Hematopoietic multipotent progenitor cell treated with erythropoietin and hydrocortisone succinate and interleukin-3 and kit ligand, for 15 days (in vitro differentiated cells): ENCODE data around the gene PRPF8.

Experiments used
- DNase-seq: peaks from one replicate; pipeline ENCODE4 v3.0.0-alpha.2; 2015; ENCODE audit warnings: low spot score

The PRPF8 gene

DNA sequence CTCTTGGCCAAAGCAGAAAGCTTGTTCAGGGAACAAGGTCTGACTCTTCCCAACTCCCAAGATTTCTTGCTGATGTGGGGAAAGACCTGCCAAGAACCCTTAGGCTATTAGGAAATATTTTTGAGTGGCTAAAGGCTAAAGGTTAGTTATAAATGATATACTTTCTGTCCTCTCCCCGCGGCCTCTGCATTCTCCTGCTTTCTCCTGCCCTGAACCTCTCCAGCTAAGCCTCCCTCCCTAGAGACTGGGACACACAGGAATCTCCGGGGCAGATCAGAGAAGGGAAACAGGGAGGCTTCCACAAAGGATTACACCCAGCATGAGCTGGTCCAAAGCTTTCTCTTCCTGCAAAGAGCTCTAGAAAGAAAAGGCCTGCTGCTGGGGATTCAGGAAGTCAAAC lies 58.3 kb downstream of the PRPF8 start:
- DNase-seq: no peak

DNA sequence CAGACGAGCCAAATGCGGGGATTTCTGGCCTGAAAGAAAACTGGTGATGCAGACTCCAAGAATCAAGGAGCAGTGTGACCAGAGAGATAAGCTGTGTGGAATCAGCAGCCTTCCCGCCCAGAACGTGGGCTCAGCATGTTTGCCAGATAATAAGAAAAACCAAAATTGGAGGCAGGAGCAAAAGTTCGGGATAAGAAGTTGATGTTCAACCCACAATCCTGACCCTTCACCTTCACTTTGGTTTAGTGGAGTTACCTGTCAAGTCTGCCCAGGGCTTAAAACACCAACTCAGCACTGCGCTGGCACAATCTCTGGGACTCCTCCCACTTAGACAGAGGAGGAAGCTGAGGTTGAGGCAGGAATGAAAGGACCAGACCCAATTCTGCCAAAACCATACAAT lies 59.1 kb downstream of the PRPF8 start:
- peak; percentile 30 for DNase-seq

DNA sequence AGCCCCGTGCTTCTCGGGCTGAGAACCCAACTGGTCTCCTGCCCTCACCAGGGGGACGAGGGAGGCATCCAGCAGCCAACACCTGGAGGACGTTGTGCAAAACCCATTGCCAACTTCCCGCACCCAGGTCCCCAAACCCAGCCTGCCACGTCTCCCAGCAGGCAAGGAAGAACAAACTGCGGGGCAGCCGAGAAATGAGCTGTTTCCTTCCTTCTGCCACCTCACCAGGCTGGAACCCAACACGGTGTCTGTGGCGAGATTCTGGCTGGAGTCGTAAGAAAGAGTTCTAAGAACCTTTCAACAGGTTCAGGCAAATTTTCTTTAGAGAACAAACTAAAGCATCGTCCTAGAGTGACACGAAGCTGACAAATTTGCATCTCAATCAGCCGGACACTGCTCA lies 59.6 kb downstream of the PRPF8 start:
- DNase-seq: no peak

DNA sequence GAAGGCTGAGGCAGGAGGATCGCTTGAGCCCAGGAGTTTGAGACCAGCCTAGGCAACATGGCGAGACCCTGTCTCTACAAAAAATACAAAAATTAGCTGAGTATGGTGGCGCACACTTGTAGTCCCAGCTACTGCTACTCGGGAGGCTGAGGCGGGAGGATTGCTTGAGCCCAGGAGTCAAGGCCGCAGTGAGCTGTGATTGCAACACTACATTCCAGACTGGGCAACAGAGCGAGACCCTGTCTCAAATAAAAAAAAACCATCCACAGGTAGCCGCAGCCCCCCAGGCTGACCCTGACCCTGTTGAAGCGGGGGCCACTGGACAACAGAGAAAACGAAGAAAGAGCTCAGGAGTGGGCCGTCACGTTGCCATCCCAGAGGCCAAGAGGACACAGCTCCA lies 60.0 kb downstream of the PRPF8 start:
- DNase-seq: no peak

DNA sequence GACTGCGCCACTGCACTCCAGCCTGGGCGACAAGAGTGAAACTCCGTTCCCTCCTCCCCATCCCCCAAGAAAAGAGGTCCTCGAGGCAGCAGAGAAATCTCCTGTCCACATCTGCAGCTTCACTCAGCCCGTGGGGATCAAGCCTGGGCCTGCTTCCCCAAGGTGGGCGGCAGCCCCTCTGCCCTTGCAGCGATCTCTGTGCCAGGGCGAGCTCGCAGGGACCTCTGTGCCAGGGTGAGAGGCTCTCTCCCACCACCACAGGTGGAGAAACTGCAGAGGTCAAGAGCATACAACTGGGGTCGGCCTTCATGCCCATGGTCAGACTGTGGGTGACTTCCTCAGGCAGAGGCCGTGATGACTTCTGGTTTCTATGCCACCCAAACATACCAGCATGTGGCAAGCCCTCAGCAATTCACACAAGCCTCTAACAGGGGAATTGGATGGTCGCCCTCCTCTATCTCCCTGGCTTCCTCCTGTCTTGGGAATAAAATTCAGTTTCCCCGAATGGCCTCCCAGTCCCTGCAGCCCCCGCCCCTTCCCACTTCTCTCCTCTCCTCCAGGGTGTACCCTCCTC lies 61.5 kb downstream of the PRPF8 start:
- no peak for DNase-seq

DNA sequence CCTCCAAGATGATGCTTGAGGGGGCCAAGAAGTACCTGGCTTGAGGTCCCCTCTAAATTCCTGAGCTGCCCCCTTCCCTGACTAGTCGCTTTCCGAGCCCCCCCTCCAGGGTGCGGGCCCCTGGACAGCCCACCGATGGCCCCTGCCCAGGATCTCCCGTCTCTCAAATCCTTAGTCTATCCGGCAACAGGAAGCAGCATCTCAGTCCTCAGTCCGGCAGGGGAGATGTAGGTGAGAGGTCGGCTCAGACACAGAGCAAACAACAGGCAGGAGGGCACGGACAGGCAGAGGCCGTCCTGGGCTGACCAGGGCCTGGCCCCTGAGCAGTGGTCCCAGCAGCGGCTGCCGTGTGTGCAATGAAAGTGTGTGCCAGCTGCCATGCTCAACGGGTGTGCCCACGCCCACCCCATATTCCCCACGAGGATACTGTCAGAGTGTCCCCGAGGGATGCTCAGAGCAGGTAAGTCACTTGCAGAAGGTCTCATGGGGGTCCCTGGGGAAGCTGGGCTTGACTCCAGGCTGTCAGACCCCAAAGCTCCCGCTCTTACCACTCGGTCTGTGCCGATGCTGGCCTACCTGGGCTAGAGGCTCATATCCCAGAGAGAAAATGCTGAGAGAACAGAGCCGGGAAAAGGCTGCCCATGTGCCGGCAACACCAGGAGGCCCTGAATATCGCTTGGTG lies 63.3 kb downstream of the PRPF8 start:
- no peak for DNase-seq

DNA sequence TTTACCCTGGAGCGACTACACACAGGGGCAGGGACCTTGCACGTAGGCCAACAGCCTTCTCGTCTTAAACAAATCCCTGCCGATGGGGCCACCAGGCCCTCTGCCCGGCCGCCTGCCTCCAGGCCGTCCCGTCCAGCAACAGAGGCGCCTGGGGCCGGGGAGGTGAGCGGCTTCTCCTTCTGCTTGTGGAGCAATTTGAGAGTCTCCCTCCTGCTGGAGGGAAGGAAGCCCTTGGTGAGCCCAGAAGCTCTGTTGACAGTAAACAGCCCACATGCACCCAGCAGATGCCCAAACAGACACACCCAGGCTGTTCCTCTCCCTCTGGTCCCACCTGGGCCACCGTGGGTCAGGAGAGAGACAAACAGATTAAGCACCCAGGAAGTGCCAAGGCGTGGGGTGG lies 64.2 kb downstream of the PRPF8 start:
- no peak for DNase-seq

DNA sequence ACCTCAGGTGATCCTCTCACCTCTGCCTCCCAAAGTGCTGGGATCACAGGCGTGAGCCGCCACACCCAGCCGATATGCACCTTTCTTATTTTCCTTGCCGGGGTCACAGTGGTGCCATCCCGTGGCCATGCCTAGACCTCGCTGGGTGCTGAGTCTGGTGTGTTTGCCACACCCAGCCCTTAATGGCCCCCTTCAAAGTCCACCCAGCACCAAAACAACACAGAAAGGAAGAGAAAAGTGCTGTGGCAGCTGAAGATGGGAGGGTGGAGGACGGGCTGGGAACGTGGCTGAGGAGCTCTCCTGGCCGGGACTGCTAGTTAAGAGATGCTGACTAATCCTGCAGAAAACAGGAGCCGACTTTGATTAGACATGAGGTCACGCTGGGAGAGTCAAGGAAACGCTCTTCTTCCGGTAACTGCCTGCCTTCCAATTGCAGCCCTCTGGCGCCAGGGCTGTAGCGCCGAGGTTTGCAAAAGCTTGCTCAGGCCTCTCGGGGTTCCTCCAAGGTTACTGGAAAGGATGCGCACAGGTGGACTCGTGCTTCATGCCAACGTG lies 67.0 kb downstream of the PRPF8 start:
- peak; percentile 51 for DNase-seq

DNA sequence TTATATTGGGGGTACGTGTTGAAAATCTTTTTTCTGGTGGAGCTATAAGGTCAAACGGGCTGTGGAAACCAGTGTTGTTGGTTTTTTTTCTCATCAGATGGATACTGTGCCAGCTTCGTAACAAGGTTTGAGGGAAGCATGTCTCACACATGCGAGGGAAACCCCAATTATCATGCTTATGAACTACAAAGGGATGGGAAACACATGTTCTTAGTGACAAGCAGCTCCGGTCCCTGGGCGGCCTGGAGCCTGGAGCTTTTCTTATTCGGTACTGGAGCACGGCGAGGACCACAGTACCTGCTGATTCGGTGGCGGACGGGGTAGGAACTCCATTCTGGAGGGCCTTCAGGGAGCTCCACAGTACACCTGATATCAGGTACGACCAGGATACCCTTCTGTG lies 68.6 kb downstream of the PRPF8 start:
- DNase-seq: no peak

DNA sequence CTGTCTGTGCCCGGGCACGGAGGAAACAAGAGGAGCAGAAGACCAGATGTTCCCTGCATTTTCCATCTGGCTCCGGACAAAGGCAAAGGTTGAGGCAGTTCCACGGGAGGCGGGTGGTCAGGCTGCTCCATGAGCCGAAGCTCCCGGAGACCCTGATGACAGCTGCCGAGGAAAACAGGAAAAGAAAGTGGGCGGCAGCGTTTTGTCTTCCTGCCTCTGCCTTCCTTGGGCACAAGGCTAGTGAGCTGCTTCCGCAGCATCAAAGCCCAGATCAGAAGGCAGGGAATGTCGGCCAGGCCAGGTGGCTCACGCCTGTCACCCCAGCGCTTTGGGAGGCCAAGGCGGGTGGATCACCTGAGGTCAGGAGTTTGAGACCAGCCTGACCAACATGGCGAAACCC lies 72.3 kb downstream of the PRPF8 start:
- no peak for DNase-seq

DNA sequence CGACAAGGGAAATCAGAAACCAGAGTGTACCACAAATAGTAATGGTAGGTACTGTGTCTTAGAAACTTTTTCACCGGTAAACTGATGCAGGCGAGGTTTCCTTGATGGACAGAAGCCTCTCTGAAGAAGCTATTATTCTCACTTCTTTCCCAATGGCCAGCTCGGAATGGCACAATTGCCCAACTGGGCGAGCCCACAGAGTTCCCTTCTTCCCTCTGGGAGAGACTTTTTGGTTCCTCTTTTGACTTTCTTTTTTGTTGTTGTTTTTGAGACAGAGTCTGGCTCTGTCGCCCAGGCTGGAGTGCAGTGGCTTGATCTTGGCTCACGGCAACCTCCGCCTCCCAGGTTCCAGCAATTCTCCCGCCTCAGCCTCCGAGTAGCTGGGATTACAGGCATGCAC lies 73.0 kb downstream of the PRPF8 start:
- no peak for DNase-seq

DNA sequence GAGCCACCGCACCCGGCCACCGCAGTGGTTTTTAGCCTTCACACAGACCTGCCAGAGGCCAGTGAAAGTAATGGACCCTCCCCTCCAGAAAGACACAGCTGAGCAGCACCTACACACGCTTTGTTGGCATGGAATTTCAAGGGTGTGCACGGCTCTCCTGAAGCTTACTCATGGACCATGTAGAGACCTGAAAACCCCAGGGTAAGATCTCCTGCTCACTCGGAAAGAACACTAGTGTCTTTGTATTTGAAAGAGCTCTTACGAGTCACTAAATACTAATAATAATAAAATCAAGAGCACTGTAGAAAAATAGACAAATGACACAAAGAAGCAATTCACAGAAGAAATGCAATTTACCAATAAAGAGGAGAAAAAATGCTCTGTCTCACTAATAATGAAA lies 76.0 kb downstream of the PRPF8 start:
- DNase-seq: no peak

DNA sequence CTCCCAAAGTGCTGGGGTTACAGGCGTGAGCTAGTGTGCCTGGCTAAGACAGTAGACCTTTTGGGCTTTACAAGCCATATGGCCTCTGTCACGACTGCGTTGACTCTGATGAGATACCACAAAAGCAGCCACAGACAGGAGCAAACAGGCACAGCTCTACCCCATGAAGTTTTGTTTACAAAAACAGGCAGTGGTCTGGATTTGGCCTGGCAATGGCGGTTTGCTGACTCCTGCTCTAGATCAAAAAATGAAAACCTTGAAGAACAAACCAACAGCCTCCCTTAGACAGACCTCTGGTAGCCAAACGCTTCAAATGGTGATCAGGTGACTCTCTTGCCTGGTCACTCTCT lies 76.7 kb downstream of the PRPF8 start:
- DNase-seq: no peak

DNA sequence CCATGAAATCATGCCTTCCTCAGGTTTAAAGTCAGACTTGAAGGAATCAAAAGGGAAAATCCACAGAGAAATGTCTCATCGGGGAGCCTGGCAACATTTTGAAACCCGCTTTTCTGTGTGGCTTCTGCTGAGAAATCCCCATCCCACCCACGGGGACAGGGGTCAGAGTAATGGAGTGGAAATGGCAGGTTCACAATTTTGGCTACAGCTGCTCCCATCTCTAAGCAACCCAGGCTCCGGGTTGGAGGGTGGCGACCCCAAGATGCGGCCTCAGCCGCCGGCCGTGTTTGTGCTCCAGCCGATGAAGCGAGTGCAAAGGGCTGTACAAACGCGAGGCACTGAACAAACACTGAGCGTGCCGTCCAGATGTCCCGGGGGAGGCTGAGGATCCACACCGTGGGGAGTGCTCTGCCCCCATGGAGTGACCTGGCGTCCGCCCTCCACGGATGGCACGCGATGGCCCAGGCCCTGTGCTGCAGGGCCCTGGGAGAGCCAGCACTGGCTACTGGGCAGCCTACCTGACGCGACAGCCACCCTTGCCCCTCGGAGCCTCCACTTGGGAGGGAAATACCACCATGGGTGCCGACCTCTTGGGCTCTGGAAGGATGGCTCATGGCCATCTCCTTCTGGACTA lies 78.2 kb downstream of the PRPF8 start:
- DNase-seq: no peak

DNA sequence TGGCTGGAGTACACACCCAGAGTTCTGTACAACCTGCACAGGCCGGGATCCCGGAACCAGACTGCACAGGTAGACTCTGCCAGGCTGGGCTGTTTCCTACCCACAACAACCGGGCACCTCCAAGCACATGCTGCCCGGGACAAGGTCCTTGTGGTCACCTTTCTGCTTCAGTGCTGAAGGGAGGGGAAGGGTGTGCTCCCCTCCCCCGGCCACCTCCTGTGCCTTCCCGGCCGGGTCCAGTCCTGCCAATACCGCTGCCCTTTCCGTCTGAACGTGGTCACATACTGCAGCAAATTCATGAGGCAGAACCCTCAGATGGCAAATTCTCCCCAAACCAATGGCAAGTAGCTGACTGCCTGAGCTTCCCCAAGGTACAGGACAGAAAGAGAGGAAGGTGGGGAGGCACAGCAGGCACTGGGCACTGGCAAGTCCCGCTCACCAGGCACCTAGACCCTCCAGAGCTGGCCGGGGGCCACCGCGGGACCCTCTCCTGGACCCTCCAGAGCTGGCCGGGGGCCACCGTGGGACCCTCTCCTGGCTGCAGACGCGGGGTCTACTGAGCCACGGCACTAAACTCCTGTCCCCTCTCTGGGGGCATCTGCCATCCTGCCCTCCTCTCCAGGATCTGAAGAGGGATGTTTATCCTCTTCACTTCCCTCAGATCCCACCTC lies 78.9 kb downstream of the PRPF8 start:
- no peak for DNase-seq

DNA sequence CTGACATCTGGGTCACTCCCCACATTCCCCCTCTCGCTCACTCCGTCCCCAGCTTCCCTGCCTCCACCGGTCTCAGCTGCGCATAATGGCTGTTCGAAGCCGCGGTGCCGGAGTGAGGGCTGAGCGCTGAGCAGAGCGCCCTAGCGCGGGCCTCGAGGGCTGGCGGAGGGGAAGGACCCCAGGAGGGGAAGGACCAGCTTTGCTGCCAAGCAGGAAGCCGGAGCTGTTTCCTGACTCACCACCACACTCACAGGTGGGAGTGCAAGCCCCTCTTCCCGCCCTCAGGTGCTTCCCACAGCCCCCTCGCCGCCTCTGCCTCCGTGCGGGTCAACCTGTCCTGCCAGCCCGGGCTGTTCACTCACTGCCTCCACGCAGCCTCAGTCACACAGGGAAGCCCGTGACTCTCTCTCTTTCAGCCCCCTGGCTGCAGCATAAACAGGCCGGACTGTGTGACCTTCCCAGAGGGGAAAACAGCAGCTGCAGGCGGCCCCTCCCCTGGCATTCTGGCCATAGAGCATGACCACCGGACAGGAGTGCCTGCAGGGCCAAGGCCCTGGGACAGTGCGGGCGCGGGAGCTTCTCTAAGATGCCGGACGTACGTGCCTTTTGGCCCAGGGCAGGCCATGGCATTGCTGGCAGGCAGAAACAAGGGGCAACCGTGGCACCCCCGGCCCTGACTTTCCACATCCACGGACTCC lies 79.7 kb downstream of the PRPF8 start:
- DNase-seq: no peak

DNA sequence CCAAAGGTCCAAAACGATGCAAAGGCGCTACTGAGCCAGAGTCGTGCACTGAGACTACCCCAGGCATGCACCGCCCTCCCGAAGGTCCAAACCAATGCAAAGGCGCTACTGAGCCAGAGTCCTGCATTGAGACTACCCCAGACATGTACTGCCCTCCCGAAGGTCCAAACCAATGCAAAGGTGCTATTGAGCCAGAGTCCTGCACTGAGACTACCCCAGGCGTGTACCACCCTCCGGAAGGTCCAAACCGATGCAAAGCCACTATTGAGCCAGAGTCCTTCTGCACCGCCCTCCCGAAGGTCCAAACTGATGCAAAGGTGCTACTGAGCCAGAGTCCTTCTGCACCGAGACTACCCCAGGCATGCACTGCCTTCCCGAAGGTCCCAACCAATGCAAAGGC lies 83.1 kb downstream of the PRPF8 start:
- no peak for DNase-seq
